HG02623 (cell line): ENCODE data around the gene CTDP1.

Source experiments
- ATAC-seq: cut with Tn5 transposase; IDR thresholded peaks from one replicate; pipeline ENCODE4 v1.9.1; 2021; ENCODE audit warnings: moderate library complexity; ENCODE audit not compliant: unreplicated experiment

Gene CTDP1

GRCh38 chr18:79679552-79680099 lies at the start of gene CTDP1:
Gene CTDP1 (plus strand): TSS chr18:79679803. CDS start chr18:79679948, 145 bp downstream.
- ATAC-seq: peak; percentile 48

- no peak for ATAC-seq
These were observed 49.1 kb upstream of the CTDP1 start for GRCh38 chr18:79630281-79631095.

GRCh38 chr18:79631096-79631507 lies 48.5 kb upstream of the CTDP1 start:
- no peak for ATAC-seq

- ATAC-seq: no peak
These were observed 47.7 kb upstream of the CTDP1 start for GRCh38 chr18:79631761-79632446.

GRCh38 chr18:79632765-79633164 lies 46.8 kb upstream of the CTDP1 start:
- ATAC-seq: no peak

GRCh38 chr18:79634186-79634585 lies 45.4 kb upstream of the CTDP1 start:
- ATAC-seq: no peak

- no peak for ATAC-seq
These were observed 44.8 kb upstream of the CTDP1 start for GRCh38 chr18:79634593-79635426.

GRCh38 chr18:79635427-79635726 lies 44.2 kb upstream of the CTDP1 start:
- ATAC-seq: no peak

- ATAC-seq: no peak
These were observed 42.3 kb upstream of the CTDP1 start for GRCh38 chr18:79637181-79637920.

GRCh38 chr18:79637921-79638909 lies 41.4 kb upstream of the CTDP1 start:
- ATAC-seq: no peak

- no peak for ATAC-seq
These were observed 40.4 kb upstream of the CTDP1 start for GRCh38 chr18:79639072-79639829.

GRCh38 chr18:79640064-79640672 lies 39.4 kb upstream of the CTDP1 start:
- ATAC-seq: no peak

GRCh38 chr18:79640875-79641274 lies 38.7 kb upstream of the CTDP1 start:
- no peak for ATAC-seq

GRCh38 chr18:79641722-79642497 lies 37.7 kb upstream of the CTDP1 start:
- no peak for ATAC-seq

GRCh38 chr18:79642626-79643025 lies 37.0 kb upstream of the CTDP1 start:
- ATAC-seq: no peak

GRCh38 chr18:79643054-79643984 lies 36.3 kb upstream of the CTDP1 start:
- no peak for ATAC-seq
